ENCODE data around the gene RALGPS2. TPM values are rescaled to one million over a fixed set of nuclear protein-coding genes. Genes with fewer than 3 reads are reported as not detected.

The RALGPS2 gene
- total and polyA plus RNA-seq, 2 donors (not counting 1 experiment from before 2014, with no cell fraction given) = 59.6 to 251 TPM

- no peak overlapping the region for H3K4me3 Mint-ChIP-seq
- H3K4me1 Mint-ChIP-seq = no peaks in the 10 kb centered on the region
- no peak for DNase-seq
- H2AFZ ChIP-seq (ENCODE audit: insufficient read depth, low read depth, low read length, poor library complexity, severe bottlenecking) = no peak overlapping the region
- H3K9ac ChIP-seq (ENCODE audit: low read length) = no peak overlapping the region
- H3K9me3 ChIP-seq (ENCODE audit: control extremely low read depth in 1 of 3, control insufficient read depth in 2 of 3, insufficient read depth in 1 of 3, low read length in 2 of 3) = peaks cover 0 to 17% (median 0%) of the 10 kb centered on the region in 3 donors
- H3K4me1 ChIP-seq (ENCODE audit: control insufficient read depth in 2 of 2, insufficient read depth in 2 of 2, low read length in 2 of 2) = no peaks in the 10 kb centered on the region
- H3K9me3 Mint-ChIP-seq (ENCODE audit: insufficient read depth) = peaks cover 2% of the 10 kb centered on the region
- 91% methylated on average over 8 of the region's 9 CpGs for WGBS (ENCODE audit: insufficient coverage)
- H3K36me3 ChIP-seq (replicated peaks in 1 of 2; ENCODE audit: control extremely low read depth in 1 of 2, control insufficient read depth in 1 of 2, extremely low read depth in 1 of 2, insufficient read depth in 2 of 2, low read length in 1 of 2) = no peaks in the 10 kb centered on the region
- no peaks in the 10 kb centered on the region for H3K27me3 ChIP-seq (replicated peaks in 1 of 4; ENCODE audit: control extremely low read depth in 1 of 4, control insufficient read depth in 3 of 4, insufficient read depth in 4 of 4, low read length in 3 of 4)
- TF ChIP-seq EZH2 (IDR thresholded peaks at IDR 0.05; ENCODE audit: borderline replicate concordance, insufficient read depth, low read depth, low read length, poor library complexity, severe bottlenecking) = no peak
- TF ChIP-seq, protein P1, sequence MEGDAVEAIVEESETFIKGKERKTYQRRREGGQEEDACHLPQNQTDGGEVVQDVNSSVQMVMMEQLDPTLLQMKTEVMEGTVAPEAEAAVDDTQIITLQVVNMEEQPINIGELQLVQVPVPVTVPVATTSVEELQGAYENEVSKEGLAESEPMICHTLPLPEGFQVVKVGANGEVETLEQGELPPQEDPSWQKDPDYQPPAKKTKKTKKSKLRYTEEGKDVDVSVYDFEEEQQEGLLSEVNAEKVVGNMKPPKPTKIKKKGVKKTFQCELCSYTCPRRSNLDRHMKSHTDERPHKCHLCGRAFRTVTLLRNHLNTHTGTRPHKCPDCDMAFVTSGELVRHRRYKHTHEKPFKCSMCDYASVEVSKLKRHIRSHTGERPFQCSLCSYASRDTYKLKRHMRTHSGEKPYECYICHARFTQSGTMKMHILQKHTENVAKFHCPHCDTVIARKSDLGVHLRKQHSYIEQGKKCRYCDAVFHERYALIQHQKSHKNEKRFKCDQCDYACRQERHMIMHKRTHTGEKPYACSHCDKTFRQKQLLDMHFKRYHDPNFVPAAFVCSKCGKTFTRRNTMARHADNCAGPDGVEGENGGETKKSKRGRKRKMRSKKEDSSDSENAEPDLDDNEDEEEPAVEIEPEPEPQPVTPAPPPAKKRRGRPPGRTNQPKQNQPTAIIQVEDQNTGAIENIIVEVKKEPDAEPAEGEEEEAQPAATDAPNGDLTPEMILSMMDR (IDR thresholded peaks at IDR 0.05) = no peak
- no peak overlapping the region for H3K27ac ChIP-seq (ENCODE audit: low read length in 2 of 2)
- ATAC-seq (ENCODE audit: low read depth) = no peak
- CTCF ChIA-PET = no interaction called here
- no peaks in the 10 kb centered on the region for H4K20me1 ChIP-seq (ENCODE audit: control insufficient read depth, insufficient read depth, low read length, poor library complexity, severe bottlenecking)
- H3K27me3 Mint-ChIP-seq = peaks cover 4% of the 10 kb centered on the region
- H3K79me2 ChIP-seq (ENCODE audit: control insufficient read depth, insufficient read depth, low read length) = no peaks in the 10 kb centered on the region
- intact Hi-C loops (cut with micrococcal nuclease) = no loop called here
- no peak overlapping the region for H3K27ac Mint-ChIP-seq
- no peak overlapping the region for H3K4me2 ChIP-seq (replicated peaks; ENCODE audit: low read depth, low read length, poor library complexity, severe bottlenecking)
- H3K4me3 ChIP-seq (ENCODE audit: control extremely low read depth in 1 of 5, extremely low read depth in 1 of 5, insufficient read depth in 1 of 5, low read depth in 2 of 5, low read length in 4 of 5) = no peak overlapping the region
- POLR2A ChIA-PET = no interaction called here
Observed at GRCh38 chr1:178960482-178961240, 235.6 kb downstream of the RALGPS2 start.

- H3K27ac Mint-ChIP-seq = no peak overlapping the region
- intact Hi-C loops (cut with micrococcal nuclease) = no loop called here
- CTCF ChIA-PET = no interaction called here
- Histone ChIP-seq H2AFZ (ENCODE audit: insufficient read depth, low read depth, low read length, poor library complexity, severe bottlenecking) (no peak overlapping the region), H3K4me2 (replicated peaks; ENCODE audit: low read depth, low read length, poor library complexity, severe bottlenecking) (no peak overlapping the region), H3K9ac (ENCODE audit: low read length) (no peak overlapping the region), H3K4me1 (ENCODE audit: control insufficient read depth in 2 of 2, insufficient read depth in 2 of 2, low read length in 2 of 2) (no peaks in the 10 kb centered on the region), H3K4me3 (ENCODE audit: control extremely low read depth in 1 of 5, extremely low read depth in 1 of 5, insufficient read depth in 1 of 5, low read depth in 2 of 5, low read length in 4 of 5) (no peak overlapping the region), H3K79me2 (ENCODE audit: control insufficient read depth, insufficient read depth, low read length) (no peaks in the 10 kb centered on the region), H4K20me1 (ENCODE audit: control insufficient read depth, insufficient read depth, low read length, poor library complexity, severe bottlenecking) (no peaks in the 10 kb centered on the region), H3K27ac (ENCODE audit: low read length in 2 of 2) (no peak overlapping the region), H3K36me3 (replicated peaks in 1 of 2; ENCODE audit: control extremely low read depth in 1 of 2, control insufficient read depth in 1 of 2, extremely low read depth in 1 of 2, insufficient read depth in 2 of 2, low read length in 1 of 2) (no peaks in the 10 kb centered on the region), H3K27me3 (replicated peaks in 1 of 4; ENCODE audit: control extremely low read depth in 1 of 4, control insufficient read depth in 3 of 4, insufficient read depth in 4 of 4, low read length in 3 of 4) (no peaks in the 10 kb centered on the region), H3K9me3 (ENCODE audit: control extremely low read depth in 1 of 3, control insufficient read depth in 2 of 3, insufficient read depth in 1 of 3, low read length in 2 of 3) (peaks cover 0 to 17% (median 0%) of the 10 kb centered on the region in 3 donors)
- H3K4me1 Mint-ChIP-seq = no peaks in the 10 kb centered on the region
- peaks cover 2% of the 10 kb centered on the region for H3K9me3 Mint-ChIP-seq (ENCODE audit: insufficient read depth)
- TF ChIP-seq, protein P1 (IDR thresholded peaks at IDR 0.05) = no peak
- TF ChIP-seq EZH2 (IDR thresholded peaks at IDR 0.05; ENCODE audit: borderline replicate concordance, insufficient read depth, low read depth, low read length, poor library complexity, severe bottlenecking) = no peak
- 87% methylated on average over 3 of the region's 4 CpGs for WGBS (ENCODE audit: insufficient coverage)
- H3K27me3 Mint-ChIP-seq = no peaks in the 10 kb centered on the region
- H3K4me3 Mint-ChIP-seq = no peak overlapping the region
- POLR2A ChIA-PET = no interaction called here
- no peak for DNase-seq
- no peak for ATAC-seq (ENCODE audit: low read depth)
Observed at GRCh38 chr1:178961331-178961730, 236.3 kb downstream of the RALGPS2 start.

All from B cell (primary cell).